ENCODE results near the gene ADRA1B. TPM values are rescaled to one million over a fixed set of nuclear protein-coding genes. Genes with fewer than 3 reads are reported as not detected.

Gene ADRA1B
- total and polyA plus RNA-seq, 2 of the 8 experiments (the other 6 are each of a cell fraction or from before 2014, with no cell fraction given), result not detected

DNA sequence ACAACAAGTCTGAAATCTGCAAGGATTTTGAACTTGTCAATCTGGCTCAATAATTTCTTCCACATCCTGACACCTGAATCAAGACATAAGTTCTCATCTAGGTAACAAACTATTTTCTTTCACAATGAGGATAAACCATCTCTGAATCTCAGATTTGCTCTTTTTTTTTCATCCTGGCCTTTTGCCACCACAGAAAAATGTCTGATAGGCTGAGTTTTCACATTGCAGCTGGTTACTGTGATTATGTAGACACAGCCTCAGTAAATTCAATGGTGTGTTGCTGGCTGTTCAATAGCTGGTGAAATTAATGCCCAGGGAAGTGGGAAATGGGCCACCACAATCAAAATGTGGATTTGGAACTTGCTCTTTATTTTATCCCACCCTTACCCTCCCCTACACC, 2.8 kb upstream of the ADRA1B start (continued):
- TF ChIP-seq CHD1 (IDR thresholded peaks at IDR 0.05; ENCODE audit: low read depth, low read length) (no peak), FOSL1 (IDR thresholded peaks at IDR 0.05; ENCODE audit: insufficient read depth, low read depth, low read length) (no peak), NANOG (IDR thresholded peaks at IDR 0.05; ENCODE audit: insufficient read depth, low read depth, low read length, poor library complexity, severe bottlenecking) (no peak), SIRT6 (IDR thresholded peaks at IDR 0.05; ENCODE audit: low read length) (no peak), SP1 (IDR thresholded peaks at IDR 0.05; ENCODE audit: low read depth, low read length) (no peak)
